ENCODE data around the gene LCMT1.
"Not testable (repeated sequence)": the region's sequence is repeated elsewhere in the genome, so short reads cannot be mapped to it uniquely, and the experiment has no call there.

The LCMT1 gene

GRCh38 chr16:25148568-25149215 is 37.1 kb downstream of the LCMT1 start:
- H3K36me3 Mint-ChIP-seq (ENCODE audit: low read depth): peaks cover 64% of the 10 kb centered on the region
- no peak for DNase-seq
- H3K27me3 Mint-ChIP-seq: no peaks in the 10 kb centered on the region
- no peaks in the 10 kb centered on the region for H3K4me1 Mint-ChIP-seq (ENCODE audit: low read depth)
- H3K9me3 Mint-ChIP-seq: no peaks in the 10 kb centered on the region
- no peak overlapping the region for H3K4me3 Mint-ChIP-seq
- no peak overlapping the region for H3K27ac Mint-ChIP-seq

GRCh38 chr16:25151996-25152395 is 40.5 kb downstream of the LCMT1 start:
- H3K4me3 Mint-ChIP-seq: no peak overlapping the region
- no peak for DNase-seq
- H3K27ac Mint-ChIP-seq: no peak overlapping the region
- peaks cover 62% of the 10 kb centered on the region for H3K36me3 Mint-ChIP-seq (ENCODE audit: low read depth)
- no peaks in the 10 kb centered on the region for H3K9me3 Mint-ChIP-seq
- peaks cover 18% of the 10 kb centered on the region for H3K4me1 Mint-ChIP-seq (ENCODE audit: low read depth)
- H3K27me3 Mint-ChIP-seq: no peaks in the 10 kb centered on the region

GRCh38 chr16:25155553-25156460 is 44.3 kb downstream of the LCMT1 start:
- peak overlapping the region; percentile 9 for H3K4me3 Mint-ChIP-seq
- H3K36me3 Mint-ChIP-seq (ENCODE audit: low read depth): peaks cover 78% of the 10 kb centered on the region
- H3K9me3 Mint-ChIP-seq: no peaks in the 10 kb centered on the region
- DNase-seq: peak; percentile 50
- peaks cover 18% of the 10 kb centered on the region for H3K4me1 Mint-ChIP-seq (ENCODE audit: low read depth)
- H3K27me3 Mint-ChIP-seq: no peaks in the 10 kb centered on the region
- peak overlapping the region; percentile 91 for H3K27ac Mint-ChIP-seq

- peak overlapping the region; percentile 18 for H3K27ac Mint-ChIP-seq
- no peak overlapping the region for H3K4me3 Mint-ChIP-seq
- H3K27me3 Mint-ChIP-seq: no peaks in the 10 kb centered on the region
- peaks cover 18% of the 10 kb centered on the region for H3K4me1 Mint-ChIP-seq (ENCODE audit: low read depth)
- no peak for DNase-seq
- H3K36me3 Mint-ChIP-seq (ENCODE audit: low read depth): peaks cover 84% of the 10 kb centered on the region
- no peaks in the 10 kb centered on the region for H3K9me3 Mint-ChIP-seq
These were observed 45.8 kb downstream of the LCMT1 start for GRCh38 chr16:25157271-25157875.

- Mint-ChIP-seq H3K27me3 (no peaks in the 10 kb centered on the region), H3K4me3 (no peak overlapping the region), H3K4me1 (ENCODE audit: low read depth) (peaks cover 18% of the 10 kb centered on the region), H3K27ac (no peak overlapping the region), H3K36me3 (ENCODE audit: low read depth) (peaks cover 80% of the 10 kb centered on the region), H3K9me3 (no peaks in the 10 kb centered on the region)
- DNase-seq: no peak
These were observed 46.9 kb downstream of the LCMT1 start for GRCh38 chr16:25158401-25158800.

- Mint-ChIP-seq H3K4me1 (ENCODE audit: low read depth) (no peaks in the 10 kb centered on the region), H3K27ac (no peak overlapping the region), H3K9me3 (no peaks in the 10 kb centered on the region), H3K36me3 (ENCODE audit: low read depth) (peaks cover 92% of the 10 kb centered on the region), H3K27me3 (no peaks in the 10 kb centered on the region), H3K4me3 (no peak overlapping the region)
- DNase-seq: no peak
These were observed 50.3 kb downstream of the LCMT1 start for GRCh38 chr16:25161753-25162367.

GRCh38 chr16:25163683-25164082 is 52.1 kb downstream of the LCMT1 start:
- Mint-ChIP-seq H3K27me3 (no peaks in the 10 kb centered on the region), H3K9me3 (no peaks in the 10 kb centered on the region), H3K36me3 (ENCODE audit: low read depth) (peaks cover 88% of the 10 kb centered on the region), H3K27ac (no peak overlapping the region), H3K4me1 (ENCODE audit: low read depth) (no peaks in the 10 kb centered on the region), H3K4me3 (no peak overlapping the region)
- DNase-seq: no peak

GRCh38 chr16:25165284-25165683 is 53.7 kb downstream of the LCMT1 start:
- Mint-ChIP-seq H3K4me3 (no peak overlapping the region), H3K27me3 (no peaks in the 10 kb centered on the region), H3K27ac (no peak overlapping the region), H3K4me1 (ENCODE audit: low read depth) (no peaks in the 10 kb centered on the region), H3K36me3 (ENCODE audit: low read depth) (peaks cover 89% of the 10 kb centered on the region), H3K9me3 (no peaks in the 10 kb centered on the region)
- no peak for DNase-seq

- peaks cover 86% of the 10 kb centered on the region for H3K36me3 Mint-ChIP-seq (ENCODE audit: low read depth)
- H3K27me3 Mint-ChIP-seq; H3K27ac Mint-ChIP-seq; H3K9me3 Mint-ChIP-seq; H3K4me1 Mint-ChIP-seq (ENCODE audit: low read depth); DNase-seq; H3K4me3 Mint-ChIP-seq: not testable (repeated sequence)
These were observed 56.4 kb downstream of the LCMT1 start for GRCh38 chr16:25167920-25168319.

- Mint-ChIP-seq H3K9me3 (no peaks in the 10 kb centered on the region), H3K27ac (no peak overlapping the region), H3K4me3 (no peak overlapping the region), H3K36me3 (ENCODE audit: low read depth) (peaks cover 81% of the 10 kb centered on the region), H3K4me1 (ENCODE audit: low read depth) (no peaks in the 10 kb centered on the region), H3K27me3 (no peaks in the 10 kb centered on the region)
- DNase-seq: no peak
These were observed 59.8 kb downstream of the LCMT1 start for GRCh38 chr16:25171390-25171789.

- Mint-ChIP-seq H3K4me1 (ENCODE audit: low read depth) (no peaks in the 10 kb centered on the region), H3K27me3 (no peaks in the 10 kb centered on the region), H3K9me3 (no peaks in the 10 kb centered on the region), H3K4me3 (no peak overlapping the region), H3K36me3 (ENCODE audit: low read depth) (peaks cover 77% of the 10 kb centered on the region), H3K27ac (no peak overlapping the region)
- DNase-seq: no peak
These were observed 61.3 kb downstream of the LCMT1 start for GRCh38 chr16:25172831-25173230.

GRCh38 chr16:25174285-25174684 is 62.7 kb downstream of the LCMT1 start:
- Mint-ChIP-seq H3K4me1 (ENCODE audit: low read depth) (no peaks in the 10 kb centered on the region), H3K36me3 (ENCODE audit: low read depth) (peaks cover 76% of the 10 kb centered on the region), H3K27me3 (no peaks in the 10 kb centered on the region), H3K9me3 (no peaks in the 10 kb centered on the region), H3K4me3 (no peak overlapping the region), H3K27ac (no peak overlapping the region)
- DNase-seq: no peak

- Mint-ChIP-seq H3K9me3 (no peaks in the 10 kb centered on the region), H3K27me3 (no peaks in the 10 kb centered on the region), H3K36me3 (ENCODE audit: low read depth) (peaks cover 66% of the 10 kb centered on the region), H3K4me1 (ENCODE audit: low read depth) (peaks cover 4% of the 10 kb centered on the region), H3K27ac (no peak overlapping the region), H3K4me3 (no peak overlapping the region)
- DNase-seq: no peak
These were observed 64.6 kb downstream of the LCMT1 start for GRCh38 chr16:25176136-25176535.

- Mint-ChIP-seq H3K36me3 (ENCODE audit: low read depth) (peaks cover 55% of the 10 kb centered on the region), H3K27ac (no peak overlapping the region)
These were observed 65.9 kb downstream of the LCMT1 start for GRCh38 chr16:25177512-25177830.

More at GRCh38 chr16:25177512-25177830, 65.9 kb downstream of the LCMT1 start:
- DNase-seq: no peak
- H3K4me1 Mint-ChIP-seq (ENCODE audit: low read depth): peaks cover 11% of the 10 kb centered on the region
- H3K4me3 Mint-ChIP-seq: no peak overlapping the region
- no peaks in the 10 kb centered on the region for H3K9me3 Mint-ChIP-seq
- H3K27me3 Mint-ChIP-seq: no peaks in the 10 kb centered on the region
